HCT116 (cell line): ENCODE results near the gene CPED1. TPM values are rescaled to one million over a fixed set of nuclear protein-coding genes. Genes with fewer than 3 reads are reported as not detected.

Experiments
- ATAC-seq: fragments of 200-7000 bp; cut with Tn5 transposase; 2 replicates; pipeline ENCODE4 v1.9.1; 2020; ENCODE audit warnings: mild to moderate bottlenecking, moderate library complexity
- BruUV-seq: library from RNA; stranded (reverse); fragments of 400-500 nt; replicated peaks from 2 replicates; lab custom pipeline; 2021; lab: Mats Ljungman, UMichigan
- CTCF ChIA-PET: fragments of 300-600 bp; sonication (Branson Sonifier 250); formaldehyde crosslinking; loops from one replicate; lab custom pipeline; 2021; ENCODE audit warnings: antibody characterized with exemption; lab: Charles Lee
- POLR2A ChIA-PET: fragments of 300-600, 350-600 bp; sonication (Branson Sonifier 250); formaldehyde crosslinking; loops from one replicate; lab custom pipeline; 2021; ENCODE audit warnings: antibody characterized with exemption; lab: Charles Lee
- RAD21 ChIA-PET, 2 experiments: fragments of 300-600 bp; sonication (Branson Sonifier 250); formaldehyde crosslinking; loops; one replicate each; lab custom pipeline; 2023; ENCODE audit warnings: low total read pairs in 2 of 2; ENCODE audit not compliant: uncharacterized antibody in 2 of 2, unreplicated experiment in 2 of 2, low non-redundant PET in 1 of 2; lab: Charles Lee
- DNase-seq: peaks from one replicate; pipeline ENCODE4 v3.0.0-alpha.2; 2010; ENCODE audit warnings: low read depth, low spot score
- H2AFZ ChIP-seq: fragments of 200-600 bp; shearing (Covaris generic), sonication (generic); 2 replicates; pipeline ENCODE4 v1.6.1; 2017; ENCODE audit warnings: low read depth, mixed run types, mixed read lengths, antibody characterized with exemption, low read length; ENCODE audit not compliant: poor library complexity, severe bottlenecking
- H3K27ac ChIP-seq: 2 replicates; pipeline ENCODE4 v1.5.1; 2012; ENCODE audit warnings: low read depth, low read length
- H3K27me3 ChIP-seq: fragments of 200-600 bp; sonication (generic); 2 replicates; pipeline ENCODE4 v1.6.1; 2016; ENCODE audit warnings: mixed run types, low read length, mixed read lengths; ENCODE audit not compliant: insufficient read depth
- H3K36me3 ChIP-seq, 2 experiments: fragments of 200-500 bp in 1 of 2; fragments of 200-600 bp in 1 of 2; sonication (Bioruptor generic) in 1 of 2; sonication (generic) in 1 of 2; 2 replicates each; pipeline versions ENCODE4 v1.5.1 to v1.6.1; 2014 to 2016; ENCODE audit warnings: low read length in 2 of 2, inconsistent platforms in 1 of 2, mixed read lengths in 1 of 2, mixed run types in 1 of 2; ENCODE audit not compliant: insufficient read depth in 2 of 2, control insufficient read depth in 1 of 2
- H3K4me1 ChIP-seq, 2 experiments: fragments of 200-600 bp in 1 of 2; sonication (generic) in 1 of 2; 2 replicates each; pipeline versions ENCODE4 v1.5.1 to v1.6.1; 2012 to 2017; ENCODE audit warnings: low read length in 2 of 2, inconsistent platforms in 1 of 2, mild to moderate bottlenecking in 1 of 2, mixed read lengths in 1 of 2, mixed run types in 1 of 2, moderate library complexity in 1 of 2; ENCODE audit not compliant: insufficient read depth in 2 of 2, control insufficient read depth in 1 of 2
- H3K4me2 ChIP-seq: fragments of 200-600 bp; sonication (generic); 2 replicates; pipeline ENCODE4 v1.6.1; 2017; ENCODE audit warnings: mixed run types, low read length, mixed read lengths
- H3K4me3 ChIP-seq, 2 experiments: fragments of 200-600 bp in 1 of 2; sonication (generic) in 1 of 2; replicated peaks in 1 of 2; 2 replicates each; pipeline ENCODE4 v1.5.1; 2011 to 2016; ENCODE audit warnings: low read length in 2 of 2, control low read depth in 1 of 2, low read depth in 1 of 2, mild to moderate bottlenecking in 1 of 2, mixed read lengths in 1 of 2, mixed run types in 1 of 2
- H3K79me2 ChIP-seq: fragments of 200-600 bp; sonication (generic); 2 replicates; pipeline ENCODE4 v1.6.1; 2017; ENCODE audit warnings: mild to moderate bottlenecking, mixed run types, low read length, moderate library complexity, mixed read lengths; ENCODE audit not compliant: insufficient read depth
- H3K9ac ChIP-seq: fragments of 200-600 bp; sonication (generic); 2 replicates; pipeline ENCODE4 v1.6.1; 2016; ENCODE audit warnings: low read length, mixed read lengths
- H3K9me2 ChIP-seq: fragments of 200-600 bp; sonication (generic), shearing (Covaris generic); 2 replicates; pipeline ENCODE4 v1.6.1; 2017; ENCODE audit warnings: mixed run types, mild to moderate bottlenecking, moderate library complexity; ENCODE audit not compliant: insufficient read depth
- H3K9me3 ChIP-seq, 2 experiments: fragments of 200-500 bp in 1 of 2; fragments of 200-600 bp in 1 of 2; sonication (Bioruptor generic) in 1 of 2; sonication (generic) in 1 of 2; 2 replicates each; pipeline ENCODE4 v1.6.1; 2014 to 2017; ENCODE audit warnings: low read length in 2 of 2, mixed read lengths in 2 of 2, inconsistent platforms in 1 of 2, low read depth in 1 of 2, mild to moderate bottlenecking in 1 of 2, mixed run types in 1 of 2, moderate library complexity in 1 of 2; ENCODE audit not compliant: control insufficient read depth in 1 of 2, insufficient read depth in 1 of 2
- H4K20me1 ChIP-seq: fragments of 200-600 bp; sonication (generic), shearing (Covaris generic); 2 replicates; pipeline ENCODE4 v1.6.1; 2017; ENCODE audit warnings: mixed run types, mild to moderate bottlenecking, moderate library complexity; ENCODE audit not compliant: insufficient read depth
- CEBPB ChIP-seq: IDR thresholded peaks from 2 replicates; pipeline ENCODE4 v1.6.1; 2012; ENCODE audit warnings: low read depth
- ELF1 ChIP-seq: IDR thresholded peaks from 2 replicates; pipeline ENCODE4 v1.6.1; 2012; ENCODE audit warnings: low read depth, borderline replicate concordance
- EZH2 ChIP-seq: fragments of 200-600 bp; sonication (generic); IDR thresholded peaks from 2 replicates; pipeline ENCODE4 v1.6.1; 2017; ENCODE audit warnings: antibody characterized with exemption, mixed run types
- EZH2phosphoT487 ChIP-seq: fragments of 200-600 bp; IDR thresholded peaks from 2 replicates; pipeline ENCODE4 v1.6.1; 2018; ENCODE audit warnings: antibody characterized with exemption, borderline replicate concordance
- JUND ChIP-seq: IDR thresholded peaks from 2 replicates; pipeline ENCODE4 v1.6.1; 2012
- POLR2A ChIP-seq: IDR thresholded peaks from 2 replicates; pipeline ENCODE4 v1.7.0; 2011; ENCODE audit warnings: borderline replicate concordance; ENCODE audit not compliant: insufficient read depth, insufficient read length; ENCODE audit errors: extremely low read depth
- POLR2AphosphoS5 ChIP-seq: IDR thresholded peaks from 2 replicates; pipeline ENCODE4 v1.6.1; 2011; ENCODE audit warnings: mild to moderate bottlenecking, low read depth, low read length, moderate library complexity
- RAD21 ChIP-seq: IDR thresholded peaks from 2 replicates; pipeline ENCODE4 v1.6.1; 2012; ENCODE audit warnings: low read depth, mild to moderate bottlenecking
- TCF7L2 ChIP-seq: IDR thresholded peaks from 2 replicates; pipeline ENCODE4 v1.7.0; 2011; ENCODE audit warnings: borderline replicate concordance, inconsistent platforms; ENCODE audit not compliant: insufficient read depth, insufficient read length; ENCODE audit errors: extremely low read depth
- YY1 ChIP-seq: IDR thresholded peaks from 2 replicates; pipeline ENCODE4 v1.6.1; 2011; ENCODE audit warnings: low read length, low read depth, moderate library complexity, mild to moderate bottlenecking; ENCODE audit not compliant: insufficient replicate concordance; ENCODE audit errors: extremely low read depth
- ZFX ChIP-seq: fragments of 450-650 bp; IDR thresholded peaks from 2 replicates; pipeline ENCODE4 v1.6.1; 2017
- ZNF274 ChIP-seq: fragments of 200-500 bp; sonication (Bioruptor generic); IDR thresholded peaks from 2 replicates; pipeline ENCODE4 v1.6.1; 2014; ENCODE audit warnings: mild to moderate bottlenecking, low read depth, low read length, inconsistent platforms
- intact Hi-C: fragments of 100-400 bp; cut with micrococcal nuclease; formaldehyde crosslinking; loops from 2 replicates; pipeline ENCODE4 v1.10.0; 2022
- total RNA-seq: library from RNA; stranded (reverse); gene quantifications from one replicate; pipeline ENCODE4 v1.2.1, GENCODE V29; 2021; ENCODE audit not compliant: unreplicated experiment
- TF ChIP-seq, protein P1 (sequence below): IDR thresholded peaks from 2 replicates; pipeline ENCODE4 v1.6.1; 2012
- TF ChIP-seq, protein P2 (sequence below), 3 experiments: fragments of 200-600 bp in 1 of 3; sonication (generic) in 1 of 3; IDR thresholded peaks in 2 of 3; conservative IDR thresholded peaks in 1 of 3; 2 replicates each; pipeline ENCODE4 v1.5.1; 2012 to 2017; ENCODE audit warnings: low read depth in 2 of 3, low read length in 2 of 3, antibody characterized with exemption in 1 of 3, borderline replicate concordance in 1 of 3, control low read depth in 1 of 3, mild to moderate bottlenecking in 1 of 3, mixed read lengths in 1 of 3, mixed run types in 1 of 3, moderate library complexity in 1 of 3; ENCODE audit not compliant: insufficient read depth in 1 of 3
- TF ChIP-seq, protein P3 (sequence below): IDR thresholded peaks from 2 replicates; pipeline ENCODE4 v1.6.1; 2011; ENCODE audit warnings: mild to moderate bottlenecking, low read length, moderate library complexity; ENCODE audit not compliant: insufficient replicate concordance; ENCODE audit errors: extremely low read depth

The CPED1 gene
- total RNA-seq, 1 experiment from 2014 or later = 1.2 TPM

DNA sequence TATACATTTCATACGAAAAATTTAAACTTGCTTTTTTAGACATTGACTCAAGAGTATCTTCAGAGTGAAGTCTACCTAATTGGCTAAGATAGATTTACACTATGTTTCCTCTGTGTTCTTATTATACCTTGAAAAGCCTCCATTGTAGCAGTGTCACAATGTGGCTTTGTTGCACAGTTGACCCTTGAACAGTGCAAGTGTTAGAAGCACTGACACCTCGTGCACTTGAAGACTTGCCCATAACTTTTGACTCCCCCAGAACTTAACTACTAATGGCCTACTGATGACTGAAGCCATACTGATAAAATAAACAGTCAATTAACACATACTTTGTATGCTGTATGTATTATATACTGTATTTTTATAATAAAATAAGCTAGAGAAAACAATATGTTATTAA is 84.3 kb downstream of the CPED1 start:
- no peaks in the 10 kb centered on the region for H3K36me3 ChIP-seq
- H3K4me3 ChIP-seq = no peak overlapping the region
- no TSS peak for BruUV-seq
- no peak overlapping the region for H2AFZ ChIP-seq
- H4K20me1 ChIP-seq = no peaks in the 10 kb centered on the region
- peaks cover 0 to 10% of the 10 kb centered on the region in 2 experiments; a peak in 2 of 4 replicates for H3K4me1 ChIP-seq
- RAD21 ChIA-PET = no interaction called here
- no peak overlapping the region for H3K4me2 ChIP-seq
- ATAC-seq (no peak), DNase-seq (no peak)
- CTCF ChIA-PET = no interaction called here
- H3K79me2 ChIP-seq = no peaks in the 10 kb centered on the region
- H3K27ac ChIP-seq = no peak overlapping the region
- no peak overlapping the region for H3K9ac ChIP-seq
- intact Hi-C loops = no loop called here
- POLR2A ChIA-PET = no interaction called here
- H3K9me2 ChIP-seq = no peaks in the 10 kb centered on the region
- no peaks in the 10 kb centered on the region for H3K27me3 ChIP-seq
- no peaks in the 10 kb centered on the region for H3K9me3 ChIP-seq
- TF ChIP-seq EZH2phosphoT487 = no peak
- TF ChIP-seq POLR2A = no peak
- TF ChIP-seq, protein P1, sequence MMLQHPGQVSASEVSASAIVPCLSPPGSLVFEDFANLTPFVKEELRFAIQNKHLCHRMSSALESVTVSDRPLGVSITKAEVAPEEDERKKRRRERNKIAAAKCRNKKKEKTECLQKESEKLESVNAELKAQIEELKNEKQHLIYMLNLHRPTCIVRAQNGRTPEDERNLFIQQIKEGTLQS = no peak
- no peak for TF ChIP-seq CEBPB
- TF ChIP-seq EZH2 = no peak
- no peak for TF ChIP-seq ZNF274
- TF ChIP-seq JUND = no peak
- no peak for TF ChIP-seq ZFX
- TF ChIP-seq ELF1 = no peak
- TF ChIP-seq YY1 = no peak
- TF ChIP-seq TCF7L2 = no peak
- no peak for TF ChIP-seq POLR2AphosphoS5
- no peak for TF ChIP-seq RAD21
- TF ChIP-seq, protein P2, sequence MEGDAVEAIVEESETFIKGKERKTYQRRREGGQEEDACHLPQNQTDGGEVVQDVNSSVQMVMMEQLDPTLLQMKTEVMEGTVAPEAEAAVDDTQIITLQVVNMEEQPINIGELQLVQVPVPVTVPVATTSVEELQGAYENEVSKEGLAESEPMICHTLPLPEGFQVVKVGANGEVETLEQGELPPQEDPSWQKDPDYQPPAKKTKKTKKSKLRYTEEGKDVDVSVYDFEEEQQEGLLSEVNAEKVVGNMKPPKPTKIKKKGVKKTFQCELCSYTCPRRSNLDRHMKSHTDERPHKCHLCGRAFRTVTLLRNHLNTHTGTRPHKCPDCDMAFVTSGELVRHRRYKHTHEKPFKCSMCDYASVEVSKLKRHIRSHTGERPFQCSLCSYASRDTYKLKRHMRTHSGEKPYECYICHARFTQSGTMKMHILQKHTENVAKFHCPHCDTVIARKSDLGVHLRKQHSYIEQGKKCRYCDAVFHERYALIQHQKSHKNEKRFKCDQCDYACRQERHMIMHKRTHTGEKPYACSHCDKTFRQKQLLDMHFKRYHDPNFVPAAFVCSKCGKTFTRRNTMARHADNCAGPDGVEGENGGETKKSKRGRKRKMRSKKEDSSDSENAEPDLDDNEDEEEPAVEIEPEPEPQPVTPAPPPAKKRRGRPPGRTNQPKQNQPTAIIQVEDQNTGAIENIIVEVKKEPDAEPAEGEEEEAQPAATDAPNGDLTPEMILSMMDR (IDR thresholded peaks at IDR 0.05 in 2 of 3, conservative IDR thresholded peaks at IDR 0.05 in 1 of 3; ENCODE audit: borderline replicate concordance in 1 of 3, insufficient read depth in 1 of 3, low read depth in 2 of 3, low read length in 2 of 3) = no peak
- TF ChIP-seq, protein P3, sequence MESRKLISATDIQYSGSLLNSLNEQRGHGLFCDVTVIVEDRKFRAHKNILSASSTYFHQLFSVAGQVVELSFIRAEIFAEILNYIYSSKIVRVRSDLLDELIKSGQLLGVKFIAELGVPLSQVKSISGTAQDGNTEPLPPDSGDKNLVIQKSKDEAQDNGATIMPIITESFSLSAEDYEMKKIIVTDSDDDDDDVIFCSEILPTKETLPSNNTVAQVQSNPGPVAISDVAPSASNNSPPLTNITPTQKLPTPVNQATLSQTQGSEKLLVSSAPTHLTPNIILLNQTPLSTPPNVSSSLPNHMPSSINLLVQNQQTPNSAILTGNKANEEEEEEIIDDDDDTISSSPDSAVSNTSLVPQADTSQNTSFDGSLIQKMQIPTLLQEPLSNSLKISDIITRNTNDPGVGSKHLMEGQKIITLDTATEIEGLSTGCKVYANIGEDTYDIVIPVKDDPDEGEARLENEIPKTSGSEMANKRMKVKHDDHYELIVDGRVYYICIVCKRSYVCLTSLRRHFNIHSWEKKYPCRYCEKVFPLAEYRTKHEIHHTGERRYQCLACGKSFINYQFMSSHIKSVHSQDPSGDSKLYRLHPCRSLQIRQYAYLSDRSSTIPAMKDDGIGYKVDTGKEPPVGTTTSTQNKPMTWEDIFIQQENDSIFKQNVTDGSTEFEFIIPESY = no peak
